Subcutaneous abdominal adipose tissue (tissue), 5 donors: ENCODE measurements around the gene SEMA3G.

Source experiments
- H3K27ac ChIP-seq: one replicate; pipeline ENCODE4 v1.7.0; 2013; ENCODE audit warnings: low read depth, mild to moderate bottlenecking, inconsistent platforms, low read length, moderate library complexity
- H3K27me3 ChIP-seq, 5 donors: one replicate each; pipeline ENCODE4 v1.7.0; 2013; ENCODE audit warnings: low read length in 5 of 5, inconsistent platforms in 1 of 5; ENCODE audit not compliant: control insufficient read depth in 5 of 5, insufficient read depth in 4 of 5
- H3K36me3 ChIP-seq, 5 donors: one replicate each; pipeline ENCODE4 v1.7.0; 2013; ENCODE audit warnings: low read length in 5 of 5; ENCODE audit not compliant: control insufficient read depth in 5 of 5, insufficient read depth in 5 of 5
- H3K4me1 ChIP-seq, 5 donors: one replicate each; pipeline ENCODE4 v1.7.0; 2013; ENCODE audit warnings: low read length in 5 of 5, mild to moderate bottlenecking in 3 of 5, moderate library complexity in 1 of 5; ENCODE audit not compliant: control insufficient read depth in 5 of 5, insufficient read depth in 5 of 5
- H3K4me3 ChIP-seq, 5 donors: one replicate each; pipeline ENCODE4 v1.7.0; 2013; ENCODE audit warnings: low read length in 5 of 5, low read depth in 1 of 5
- H3K9ac ChIP-seq, 5 donors: one replicate each; pipeline ENCODE4 v1.7.0; 2013; ENCODE audit warnings: low read length in 5 of 5, mild to moderate bottlenecking in 4 of 5, moderate library complexity in 3 of 5
- H3K9me3 ChIP-seq, 5 donors: one replicate each; pipeline ENCODE4 v1.7.0; 2013; ENCODE audit warnings: low read length in 5 of 5; ENCODE audit not compliant: control insufficient read depth in 5 of 5
- donor health status: healthy.
- donor health status: healthy.
- donor health status: healthy.
- donor health status: healthy.
- donor health status: healthy.

Gene SEMA3G

GRCh38 chr3:52487788-52488691, 43.1 kb upstream of the SEMA3G start:
- peaks cover 0 to 93% (median 84%) of the 10 kb centered on the region in 5 donors for H3K36me3 ChIP-seq
- H3K27ac ChIP-seq: no peak overlapping the region
- H3K9ac ChIP-seq: no peak overlapping the region
- H3K4me3 ChIP-seq: no peak overlapping the region
- peaks cover 17 to 55% (median 46%) of the 10 kb centered on the region in 5 donors for H3K4me1 ChIP-seq
- H3K27me3 ChIP-seq: no peaks in the 10 kb centered on the region
- no peaks in the 10 kb centered on the region for H3K9me3 ChIP-seq

- H3K4me1 ChIP-seq: peaks cover 14 to 49% (median 38%) of the 10 kb centered on the region in 5 donors
- no peaks in the 10 kb centered on the region for H3K27me3 ChIP-seq
- no peak overlapping the region for H3K4me3 ChIP-seq
- no peaks in the 10 kb centered on the region for H3K9me3 ChIP-seq
- H3K36me3 ChIP-seq: peaks cover 0 to 93% (median 84%) of the 10 kb centered on the region in 5 donors
- no peak overlapping the region for H3K27ac ChIP-seq
- no peak overlapping the region for H3K9ac ChIP-seq
Measured at GRCh38 chr3:52487050-52487787, 42.3 kb upstream of the SEMA3G start.

- H3K4me3 ChIP-seq: no peak overlapping the region
- H3K9ac ChIP-seq: no peak overlapping the region
Measured at GRCh38 chr3:52484680-52485461, 40.0 kb upstream of the SEMA3G start.

GRCh38 chr3:52483577-52484381, 38.9 kb upstream of the SEMA3G start:
- Histone ChIP-seq H3K4me3 (no peak overlapping the region), H3K9me3 (no peaks in the 10 kb centered on the region), H3K27me3 (no peaks in the 10 kb centered on the region), H3K36me3 (peaks cover 0 to 93% (median 86%) of the 10 kb centered on the region in 5 donors), H3K4me1 (peaks cover 5 to 31% (median 8%) of the 10 kb centered on the region in 5 donors), H3K9ac (no peak overlapping the region), H3K27ac (no peak overlapping the region)

More at GRCh38 chr3:52484680-52485461, 40.0 kb upstream of the SEMA3G start:
- Histone ChIP-seq H3K36me3 (peaks cover 0 to 93% (median 86%) of the 10 kb centered on the region in 5 donors), H3K27me3 (no peaks in the 10 kb centered on the region), H3K9me3 (no peaks in the 10 kb centered on the region), H3K27ac (no peak overlapping the region), H3K4me1 (peaks cover 5 to 32% (median 14%) of the 10 kb centered on the region in 5 donors)

- Histone ChIP-seq H3K4me3 (no peak overlapping the region), H3K9ac (no peak overlapping the region), H3K9me3 (no peaks in the 10 kb centered on the region), H3K27me3 (no peaks in the 10 kb centered on the region), H3K4me1 (peaks cover 5 to 31% (median 8%) of the 10 kb centered on the region in 5 donors), H3K27ac (no peak overlapping the region), H3K36me3 (peaks cover 0 to 94% (median 87%) of the 10 kb centered on the region in 5 donors)
Measured at GRCh38 chr3:52483081-52483480, 38.2 kb upstream of the SEMA3G start.

GRCh38 chr3:52481819-52482521, 37.1 kb upstream of the SEMA3G start:
- no peak overlapping the region for H3K9ac ChIP-seq
- no peaks in the 10 kb centered on the region for H3K27me3 ChIP-seq
- peaks cover 5 to 38% (median 8%) of the 10 kb centered on the region in 5 donors for H3K4me1 ChIP-seq
- peaks cover 0 to 94% (median 87%) of the 10 kb centered on the region in 5 donors for H3K36me3 ChIP-seq
- H3K27ac ChIP-seq: no peak overlapping the region
- H3K4me3 ChIP-seq: no peak overlapping the region
- H3K9me3 ChIP-seq: no peaks in the 10 kb centered on the region

GRCh38 chr3:52480768-52481715, 36.1 kb upstream of the SEMA3G start:
- Histone ChIP-seq H3K27ac (no peak overlapping the region), H3K9ac (no peak overlapping the region), H3K36me3 (peaks cover 0 to 92% (median 85%) of the 10 kb centered on the region in 5 donors), H3K4me3 (no peak overlapping the region), H3K9me3 (no peaks in the 10 kb centered on the region), H3K27me3 (no peaks in the 10 kb centered on the region), H3K4me1 (peaks cover 5 to 45% (median 12%) of the 10 kb centered on the region in 5 donors)

- no peaks in the 10 kb centered on the region for H3K9me3 ChIP-seq
- H3K36me3 ChIP-seq: peaks cover 0 to 91% (median 83%) of the 10 kb centered on the region in 5 donors
- H3K27ac ChIP-seq: no peak overlapping the region
- no peak overlapping the region for H3K9ac ChIP-seq
- H3K27me3 ChIP-seq: no peaks in the 10 kb centered on the region
- no peak overlapping the region for H3K4me3 ChIP-seq
- peaks cover 5 to 54% (median 21%) of the 10 kb centered on the region in 5 donors for H3K4me1 ChIP-seq
Measured at GRCh38 chr3:52479877-52480575, 35.1 kb upstream of the SEMA3G start.
